Measurements from ENCODE around the gene TMBIM1. TPM values are rescaled to one million over a fixed set of nuclear protein-coding genes. Genes with fewer than 3 reads are reported as not detected.

The TMBIM1 gene
- polyA plus RNA-seq, 1 of the 3 experiments (the other 2 are of a cell fraction) = 7.8 TPM

GRCh38 chr2:218326315-218326714 lies 34.0 kb upstream of the TMBIM1 start:
- no peaks in the 10 kb centered on the region for H3F3A ChIP-seq (replicated peaks; ENCODE audit: insufficient read depth)
- no peaks in the 10 kb centered on the region for H3K9me2 ChIP-seq
- no peaks in the 10 kb centered on the region for H3K9me3 ChIP-seq
- TF ChIP-seq RFX5 (IDR thresholded peaks at IDR 0.05; ENCODE audit: low read length) (no peak), ELF1 (IDR thresholded peaks at IDR 0.05) (no peak), PBX3 (IDR thresholded peaks at IDR 0.05) (no peak), CTCF (IDR thresholded peaks at IDR 0.05) (no peak), REST (IDR thresholded peaks at IDR 0.05; ENCODE audit: low read depth, low read length) (no peak), FOXM1 (IDR thresholded peaks at IDR 0.05; ENCODE audit: low read depth) (no peak), MAX (IDR thresholded peaks at IDR 0.05; ENCODE audit: low read depth) (no peak), RXRA (IDR thresholded peaks at IDR 0.05; ENCODE audit: borderline replicate concordance, low read depth) (no peak), EP300 (IDR thresholded peaks at IDR 0.05; ENCODE audit: borderline replicate concordance in 1 of 2, low read depth in 1 of 2, low read length in 1 of 2) (no peak), JUND (IDR thresholded peaks at IDR 0.05) (no peak), SMC3 (IDR thresholded peaks at IDR 0.05; ENCODE audit: low read depth, low read length) (no peak), ZBTB33 (IDR thresholded peaks at IDR 0.05; ENCODE audit: borderline replicate concordance, low read depth) (no peak), MEF2A (IDR thresholded peaks at IDR 0.05; ENCODE audit: borderline replicate concordance, low read depth) (no peak), TCF12 (IDR thresholded peaks at IDR 0.05) (no peak), EZH2phosphoT487 (IDR thresholded peaks at IDR 0.05; ENCODE audit: borderline replicate concordance, low read depth) (no peak), SIN3A (IDR thresholded peaks at IDR 0.05; ENCODE audit: borderline replicate concordance, low read depth, low read length) (no peak)
- no peaks in the 10 kb centered on the region for H4K20me1 ChIP-seq (ENCODE audit: insufficient read depth)
- H2AFZ ChIP-seq (ENCODE audit: low read depth) = no peak overlapping the region
- H3K4me3 ChIP-seq (ENCODE audit: low read depth in 2 of 2, low read length in 1 of 2) = no peak overlapping the region
- WGBS (ENCODE audit: low lambda C conversion rate) = 95% methylated on average over 2 of the region's 2 CpGs
- no peaks in the 10 kb centered on the region for H3K79me2 ChIP-seq (ENCODE audit: insufficient read depth)
- no peak for DNase-seq
- H3K4me1 ChIP-seq (ENCODE audit: control insufficient read depth in 1 of 2, insufficient read depth in 2 of 2, low read depth in 1 of 2, low read length in 1 of 2) = peaks cover 7 to 20% of the 10 kb centered on the region in 2 experiments; a peak in 2 of 4 replicates
- H3K36me3 ChIP-seq (replicated peaks in 1 of 2; ENCODE audit: control insufficient read depth in 1 of 2, insufficient read depth in 2 of 2, low read length in 1 of 2) = no peaks in the 10 kb centered on the region
- no peaks in the 10 kb centered on the region for H3K27me3 ChIP-seq (ENCODE audit: insufficient read depth)
- CTCF ChIA-PET = no interaction called here
- no peak overlapping the region for H3K27ac ChIP-seq (ENCODE audit: low read depth in 2 of 2, low read length in 1 of 2)
- POLR2A ChIA-PET = no interaction called here
- H3K4me2 ChIP-seq = no peak overlapping the region
- H3K9ac ChIP-seq = no peak overlapping the region
